ENCODE results near the gene CHRNA9.

Gene CHRNA9

GRCh38 chr4:40394236-40394635 lies 59.1 kb downstream of the CHRNA9 start:
- DNase-seq = no peak

GRCh38 chr4:40395166-40395900 lies 60.2 kb downstream of the CHRNA9 start:
- no peak for DNase-seq

- no peak for DNase-seq
Measured at GRCh38 chr4:40395908-40396793, 61.0 kb downstream of the CHRNA9 start.

- no peak for DNase-seq
Measured at GRCh38 chr4:40399578-40399977, 64.4 kb downstream of the CHRNA9 start.

- DNase-seq = no peak
Measured at GRCh38 chr4:40401096-40401495, 66.0 kb downstream of the CHRNA9 start.

GRCh38 chr4:40401631-40402030 lies 66.5 kb downstream of the CHRNA9 start:
- DNase-seq = no peak

- no peak for DNase-seq
Measured at GRCh38 chr4:40402556-40402955, 67.4 kb downstream of the CHRNA9 start.

GRCh38 chr4:40403081-40403480 lies 67.9 kb downstream of the CHRNA9 start:
- DNase-seq = no peak

All from NCI-H2227 treated with DMSO at 0.1 percent for 48 hours (cell line).